Naive B cell (primary cell): Measurements from ENCODE around the gene TMEM151A. TPM values are rescaled to one million over a fixed set of nuclear protein-coding genes. Genes with fewer than 3 reads are reported as not detected.

Experiments
- ATAC-seq, 2 donors: fragments of 150-1000 bp; cut with Tn5 transposase; 2 replicates each; pipeline ENCODE4 v1.10.0; 2021; ENCODE audit warnings: low read depth in 2 of 2, mild to moderate bottlenecking in 2 of 2, moderate library complexity in 2 of 2
- DNase-seq: peaks from one replicate; pipeline ENCODE4 v3.0.0; 2022
- H3K27ac Mint-ChIP-seq, 6 donors: one replicate each; pipeline ENCODE4 v1.8.0; 2020 to 2022; ENCODE audit warnings: mild to moderate bottlenecking in 6 of 6, mixed read lengths in 6 of 6, moderate library complexity in 5 of 6, inconsistent platforms in 2 of 6
- H3K27me3 Mint-ChIP-seq, 3 donors: one replicate each; pipeline ENCODE4 v1.8.0; 2021 to 2022; ENCODE audit warnings: mixed read lengths in 3 of 3, mild to moderate bottlenecking in 1 of 3
- H3K36me3 Mint-ChIP-seq, 2 donors: one replicate each; pipeline ENCODE4 v1.8.0; 2020 to 2022; ENCODE audit warnings: mixed read lengths in 2 of 2, inconsistent platforms in 1 of 2, mild to moderate bottlenecking in 1 of 2
- H3K4me1 Mint-ChIP-seq, 3 donors: one replicate each; pipeline ENCODE4 v1.8.0; 2020 to 2022; ENCODE audit warnings: mixed read lengths in 3 of 3, inconsistent platforms in 1 of 3, mild to moderate bottlenecking in 1 of 3, moderate library complexity in 1 of 3
- H3K4me3 Mint-ChIP-seq, 8 donors: one replicate each; pipeline ENCODE4 v1.8.0; 2020 to 2022; ENCODE audit warnings: mild to moderate bottlenecking in 8 of 8, mixed read lengths in 8 of 8, moderate library complexity in 8 of 8, inconsistent platforms in 2 of 8
- H3K9me3 Mint-ChIP-seq, 7 donors: one replicate each; pipeline ENCODE4 v1.8.0; 2020 to 2022; ENCODE audit warnings: mixed read lengths in 7 of 7, mild to moderate bottlenecking in 5 of 7, inconsistent platforms in 2 of 7, moderate library complexity in 1 of 7
- polyA plus RNA-seq, 6 donors: library from polyadenylated mRNA; unstranded; fragments of 300-500 nt; fragmentation: Illumina TruSeq; gene quantifications; one replicate each; pipeline ENCODE4 v1.2.3, GENCODE V29; 2021; ENCODE audit warnings: low read depth in 6 of 6

The TMEM151A gene
- polyA plus RNA-seq, 6 donors from 2014 or later: not detected

DNA sequence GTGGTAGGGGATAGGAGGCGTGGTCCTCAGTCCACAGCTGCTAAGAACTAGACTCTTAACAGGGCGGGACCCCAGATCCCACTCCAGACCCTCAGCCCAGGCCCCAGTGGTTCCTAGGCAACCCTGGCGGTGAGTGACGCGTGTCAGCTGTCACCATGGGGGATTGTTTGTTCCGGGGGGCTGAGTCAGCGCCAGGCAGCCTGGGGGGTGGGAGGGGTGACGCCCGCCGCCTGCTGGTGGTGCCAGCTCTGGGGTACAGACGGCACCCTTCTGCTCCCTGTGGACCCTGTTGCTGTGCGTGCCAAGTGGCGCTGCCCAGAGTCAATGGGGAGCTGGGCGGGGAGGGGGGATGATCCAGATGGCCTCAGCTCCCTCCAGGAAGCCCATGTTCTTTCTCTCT lies 11.3 kb upstream of the TMEM151A start:
- Mint-ChIP-seq H3K36me3 (peaks cover 0 to 14% of the 10 kb centered on the region in 2 donors), H3K27me3 (peaks cover 0 to 17% (median 11%) of the 10 kb centered on the region in 3 donors), H3K4me1 (peaks cover 48 to 56% (median 50%) of the 10 kb centered on the region in 3 donors), H3K9me3 (no peaks in the 10 kb centered on the region), H3K27ac (peak overlapping the region in 4 of 6 donors; percentile 56 to 89 (median 74)), H3K4me3 (no peak overlapping the region)
- ATAC-seq: no peak
- DNase-seq: no peak

DNA sequence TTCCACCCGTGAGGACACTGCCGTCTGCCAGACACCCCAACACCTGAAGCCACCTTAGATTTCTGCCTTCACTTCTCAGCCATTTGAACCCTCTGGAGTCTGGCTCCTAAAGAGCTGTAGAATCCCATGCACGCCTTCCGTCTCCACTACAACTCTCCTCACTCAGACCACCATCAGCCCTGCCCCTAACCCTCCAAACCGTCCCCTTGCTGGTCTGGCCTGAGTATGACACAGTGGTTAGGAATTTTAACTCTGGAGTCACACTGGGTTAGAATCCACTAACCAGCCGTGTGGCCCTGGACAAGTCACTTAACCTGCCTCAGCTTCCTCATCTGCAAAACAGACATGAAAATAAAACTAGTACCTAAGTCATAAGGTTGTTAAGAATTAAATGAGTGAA lies 10.7 kb upstream of the TMEM151A start:
- ATAC-seq: no peak
- no peaks in the 10 kb centered on the region for H3K9me3 Mint-ChIP-seq
- peak overlapping the region in 3 of 8 donors; percentile 32 to 87 (median 52) for H3K4me3 Mint-ChIP-seq
- H3K4me1 Mint-ChIP-seq: peaks cover 48 to 56% (median 50%) of the 10 kb centered on the region in 3 donors
- H3K27ac Mint-ChIP-seq: peak overlapping the region; percentile 78 to 98 (median 92)
- no peak for DNase-seq
- peaks cover 0 to 17% (median 11%) of the 10 kb centered on the region in 3 donors for H3K27me3 Mint-ChIP-seq
- H3K36me3 Mint-ChIP-seq: peaks cover 0 to 9% of the 10 kb centered on the region in 2 donors

- H3K27ac Mint-ChIP-seq: peak overlapping the region; percentile 88 to 98 (median 96)
- no peaks in the 10 kb centered on the region for H3K36me3 Mint-ChIP-seq
- H3K27me3 Mint-ChIP-seq: peaks cover 0 to 17% (median 11%) of the 10 kb centered on the region in 3 donors
- H3K9me3 Mint-ChIP-seq: no peaks in the 10 kb centered on the region
- ATAC-seq: peak in 1 of 2 donors; percentile 18
- H3K4me3 Mint-ChIP-seq: peak overlapping the region; percentile 8 to 87 (median 54)
- DNase-seq: no peak
- H3K4me1 Mint-ChIP-seq: peaks cover 46 to 53% (median 51%) of the 10 kb centered on the region in 3 donors
These were observed 9.8 kb upstream of the TMEM151A start for GRCh38 chr11:66281776-66282467.

GRCh38 chr11:66282468-66283455 lies 8.9 kb upstream of the TMEM151A start:
- Mint-ChIP-seq H3K27me3 (peaks cover 0 to 17% (median 11%) of the 10 kb centered on the region in 3 donors), H3K9me3 (no peaks in the 10 kb centered on the region), H3K27ac (peak overlapping the region; percentile 88 to 98 (median 96)), H3K36me3 (no peaks in the 10 kb centered on the region), H3K4me3 (peak overlapping the region; percentile 8 to 87 (median 54)), H3K4me1 (peaks cover 47 to 53% (median 51%) of the 10 kb centered on the region in 3 donors)
- peak; percentile 90 to 93 for ATAC-seq
- DNase-seq: peak; percentile 100

DNA sequence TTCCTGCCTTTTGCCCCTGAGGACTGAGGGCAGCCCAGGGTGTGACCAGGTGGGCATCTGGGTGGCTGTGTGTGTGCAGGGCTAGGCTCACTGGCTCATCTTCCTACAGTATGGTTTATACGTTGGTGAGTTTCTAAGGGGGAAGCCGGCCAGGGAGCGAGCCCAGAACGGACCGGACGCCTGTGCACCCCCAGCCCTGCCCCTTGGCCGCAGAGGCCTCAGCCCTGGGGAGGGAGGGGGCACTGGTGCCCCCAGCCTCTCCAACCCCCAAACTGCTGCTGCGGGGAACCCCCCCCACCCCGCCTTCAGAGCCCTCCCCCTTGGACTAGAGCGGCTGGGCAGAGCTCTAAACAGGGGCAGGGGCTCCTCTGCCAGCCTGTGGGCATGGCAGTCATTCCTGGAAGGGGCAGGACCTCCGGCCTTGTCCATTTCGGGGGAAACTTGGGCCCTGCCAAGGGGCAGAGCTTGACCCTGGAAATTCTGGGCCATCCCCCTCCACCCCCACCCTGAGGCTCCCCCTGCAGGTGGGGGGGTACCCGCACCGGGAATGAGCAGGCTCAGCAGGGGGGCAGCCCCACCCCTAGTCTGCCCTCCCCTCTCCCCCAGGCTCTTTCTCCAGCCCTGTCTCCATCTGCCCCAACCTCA lies 8.1 kb upstream of the TMEM151A start:
- Mint-ChIP-seq H3K4me1 (peaks cover 49 to 57% (median 51%) of the 10 kb centered on the region in 3 donors), H3K27me3 (peaks cover 0 to 17% (median 11%) of the 10 kb centered on the region in 3 donors), H3K9me3 (no peaks in the 10 kb centered on the region)

GRCh38 chr11:66284526-66285078 lies 7.1 kb upstream of the TMEM151A start:
- peak overlapping the region in 3 of 6 donors; percentile 20 to 74 (median 47) for H3K27ac Mint-ChIP-seq
- no peaks in the 10 kb centered on the region for H3K9me3 Mint-ChIP-seq
- H3K4me3 Mint-ChIP-seq: peak overlapping the region in 1 of 8 donors; percentile 89
- no peaks in the 10 kb centered on the region for H3K36me3 Mint-ChIP-seq
- peaks cover 4 to 10% (median 5%) of the 10 kb centered on the region in 3 donors for H3K27me3 Mint-ChIP-seq
- DNase-seq (no peak), ATAC-seq (no peak)
- H3K4me1 Mint-ChIP-seq: peaks cover 46 to 56% (median 48%) of the 10 kb centered on the region in 3 donors

More for the DNA sequence above, 8.1 kb upstream of the TMEM151A start:
- Mint-ChIP-seq H3K27ac (peak overlapping the region in 4 of 6 donors; percentile 85 to 98 (median 93)), H3K36me3 (no peaks in the 10 kb centered on the region), H3K4me3 (peak overlapping the region in 1 of 8 donors; percentile 89)
- DNase-seq: no peak
- no peak for ATAC-seq

GRCh38 chr11:66285250-66285947 lies 6.3 kb upstream of the TMEM151A start:
- H3K9me3 Mint-ChIP-seq: no peaks in the 10 kb centered on the region
- no peak for ATAC-seq
- DNase-seq: no peak
- H3K36me3 Mint-ChIP-seq: no peaks in the 10 kb centered on the region
- H3K4me1 Mint-ChIP-seq: peaks cover 51 to 62% (median 53%) of the 10 kb centered on the region in 3 donors
- H3K27me3 Mint-ChIP-seq: peaks cover 0 to 7% (median 6%) of the 10 kb centered on the region in 3 donors
- peak overlapping the region in 1 of 6 donors; percentile 74 for H3K27ac Mint-ChIP-seq
- peak overlapping the region in 4 of 8 donors; percentile 26 to 89 (median 44) for H3K4me3 Mint-ChIP-seq

- ATAC-seq (no peak), DNase-seq (no peak)
- Mint-ChIP-seq H3K9me3 (no peaks in the 10 kb centered on the region), H3K36me3 (no peaks in the 10 kb centered on the region), H3K27ac (peak overlapping the region in 1 of 6 donors; percentile 39), H3K4me1 (peaks cover 43 to 62% (median 48%) of the 10 kb centered on the region in 3 donors), H3K4me3 (peak overlapping the region in 5 of 8 donors; percentile 8 to 89 (median 45)), H3K27me3 (peaks cover 0 to 10% (median 6%) of the 10 kb centered on the region in 3 donors)
These were observed 5.0 kb upstream of the TMEM151A start for GRCh38 chr11:66286699-66287098.

DNA sequence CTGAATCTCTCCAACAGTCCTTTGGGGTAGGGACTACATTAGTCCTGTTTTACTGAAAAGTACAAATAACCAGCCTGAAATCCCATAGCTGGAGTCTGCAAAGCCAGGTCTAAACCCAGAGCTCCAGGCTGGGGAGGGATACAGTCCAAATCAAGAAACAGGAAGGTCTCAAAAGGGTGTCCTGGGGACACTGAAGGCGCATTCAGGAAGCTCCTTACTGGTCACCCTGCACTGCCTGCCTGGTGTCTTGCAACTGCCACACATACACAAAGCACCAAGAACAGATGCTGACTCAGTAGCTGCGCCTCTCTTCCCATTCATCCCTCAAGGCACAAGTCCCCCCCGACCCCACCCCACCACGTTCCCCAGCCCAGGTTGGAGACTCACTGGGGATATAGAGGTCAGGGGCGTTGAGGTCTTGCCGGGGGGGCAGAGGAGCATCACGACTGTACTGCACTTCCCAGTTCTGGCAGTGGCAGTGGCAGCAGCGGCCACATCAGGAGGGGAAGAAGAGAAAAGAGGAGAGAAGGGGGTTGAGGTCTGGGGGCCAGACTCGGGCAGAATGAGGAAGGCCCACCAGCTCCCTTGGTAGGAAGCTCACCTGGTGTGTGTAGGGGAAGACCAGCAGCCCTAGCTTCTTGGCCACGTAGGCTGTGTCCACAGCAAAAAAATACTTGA lies 4.3 kb upstream of the TMEM151A start:
- no peak for DNase-seq
- H3K27me3 Mint-ChIP-seq: peaks cover 2 to 10% (median 8%) of the 10 kb centered on the region in 3 donors
- H3K4me3 Mint-ChIP-seq: peak overlapping the region; percentile 57 to 97 (median 82)
- H3K9me3 Mint-ChIP-seq: no peaks in the 10 kb centered on the region
- no peaks in the 10 kb centered on the region for H3K36me3 Mint-ChIP-seq
- ATAC-seq: no peak
- peak overlapping the region in 3 of 6 donors; percentile 60 to 89 (median 84) for H3K27ac Mint-ChIP-seq
- peaks cover 38 to 56% (median 42%) of the 10 kb centered on the region in 3 donors for H3K4me1 Mint-ChIP-seq

DNA sequence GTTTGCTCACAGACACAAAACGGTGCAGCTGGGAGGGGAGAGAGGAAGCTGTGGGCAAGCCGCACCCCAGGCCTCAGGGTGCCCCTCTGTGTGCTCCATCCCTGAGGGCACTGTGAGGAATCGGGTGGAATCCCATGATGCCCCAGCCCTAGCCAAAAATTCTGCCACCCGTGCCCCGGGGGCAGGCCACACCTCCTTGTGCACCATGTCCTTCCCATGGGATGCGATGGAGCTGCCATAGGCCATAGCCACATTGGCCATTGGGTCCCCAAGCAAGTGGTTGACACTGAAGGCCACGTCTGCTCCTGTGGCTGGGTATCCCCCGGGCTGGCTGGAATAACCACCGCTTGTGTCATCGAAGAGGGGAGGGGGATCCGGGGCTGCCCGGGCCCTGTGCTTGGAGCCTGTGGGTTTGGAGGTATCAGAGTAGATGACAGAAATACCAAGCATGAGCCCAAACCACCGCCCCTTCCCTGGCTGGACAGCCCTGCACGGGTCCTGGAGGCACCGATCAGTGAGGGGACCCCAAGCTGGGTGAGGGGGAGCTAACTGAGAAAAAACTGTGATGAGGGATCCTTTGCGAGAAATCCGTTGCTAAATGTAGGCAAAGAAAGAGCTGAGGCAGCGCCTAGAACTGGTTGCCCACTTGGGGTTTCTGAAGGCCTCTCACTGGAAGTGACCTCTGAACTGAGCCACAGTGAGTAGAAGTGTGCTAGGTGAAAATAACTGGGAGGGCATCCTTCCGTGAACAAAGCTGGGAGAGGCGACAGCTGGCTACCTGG lies 3.6 kb upstream of the TMEM151A start:
- no peak for ATAC-seq

More for the DNA sequence above, 3.6 kb upstream of the TMEM151A start:
- peaks cover 36 to 54% (median 43%) of the 10 kb centered on the region in 3 donors for H3K4me1 Mint-ChIP-seq
- DNase-seq: no peak
- no peaks in the 10 kb centered on the region for H3K9me3 Mint-ChIP-seq
- peak overlapping the region; percentile 84 to 98 (median 92) for H3K4me3 Mint-ChIP-seq
- peaks cover 9 to 16% (median 15%) of the 10 kb centered on the region in 3 donors for H3K27me3 Mint-ChIP-seq
- H3K27ac Mint-ChIP-seq: peak overlapping the region in 5 of 6 donors; percentile 70 to 96 (median 84)
- H3K36me3 Mint-ChIP-seq: no peaks in the 10 kb centered on the region
